ENCODE results near the gene PILRA.

DNA sequence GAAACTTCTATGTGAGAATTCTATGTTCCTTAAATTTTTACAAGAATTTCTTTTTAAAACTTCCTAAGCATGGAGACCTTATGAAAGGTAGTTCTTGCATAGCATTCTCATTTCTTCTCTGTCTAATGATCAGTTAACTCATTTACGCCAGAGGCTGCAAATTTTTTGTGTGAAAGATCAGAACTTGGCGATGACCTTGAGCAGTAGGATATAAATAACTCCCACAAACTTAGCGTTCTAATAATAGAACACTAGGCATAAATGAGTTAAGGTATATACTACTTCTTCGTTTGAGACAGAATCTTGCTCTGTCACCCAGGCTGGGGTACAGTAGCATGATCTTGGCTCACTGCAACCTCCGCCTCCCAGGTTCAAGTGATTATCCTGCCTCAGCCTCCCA is 13.7 kb downstream of the PILRA start:
- TF ChIP-seq EZH2phosphoT487 (IDR thresholded peaks at IDR 0.05; ENCODE audit: unreplicated experiment) = no peak
- no peak for TF ChIP-seq POLR2AphosphoS5 (IDR thresholded peaks at IDR 0.05; ENCODE audit: low read depth)
- TF ChIP-seq, protein P1, sequence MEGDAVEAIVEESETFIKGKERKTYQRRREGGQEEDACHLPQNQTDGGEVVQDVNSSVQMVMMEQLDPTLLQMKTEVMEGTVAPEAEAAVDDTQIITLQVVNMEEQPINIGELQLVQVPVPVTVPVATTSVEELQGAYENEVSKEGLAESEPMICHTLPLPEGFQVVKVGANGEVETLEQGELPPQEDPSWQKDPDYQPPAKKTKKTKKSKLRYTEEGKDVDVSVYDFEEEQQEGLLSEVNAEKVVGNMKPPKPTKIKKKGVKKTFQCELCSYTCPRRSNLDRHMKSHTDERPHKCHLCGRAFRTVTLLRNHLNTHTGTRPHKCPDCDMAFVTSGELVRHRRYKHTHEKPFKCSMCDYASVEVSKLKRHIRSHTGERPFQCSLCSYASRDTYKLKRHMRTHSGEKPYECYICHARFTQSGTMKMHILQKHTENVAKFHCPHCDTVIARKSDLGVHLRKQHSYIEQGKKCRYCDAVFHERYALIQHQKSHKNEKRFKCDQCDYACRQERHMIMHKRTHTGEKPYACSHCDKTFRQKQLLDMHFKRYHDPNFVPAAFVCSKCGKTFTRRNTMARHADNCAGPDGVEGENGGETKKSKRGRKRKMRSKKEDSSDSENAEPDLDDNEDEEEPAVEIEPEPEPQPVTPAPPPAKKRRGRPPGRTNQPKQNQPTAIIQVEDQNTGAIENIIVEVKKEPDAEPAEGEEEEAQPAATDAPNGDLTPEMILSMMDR (conservative IDR thresholded peaks at IDR 0.05; ENCODE audit: low read depth in 2 of 2) = no peak
- no peak for TF ChIP-seq STAT1 (IDR thresholded peaks at IDR 0.05; ENCODE audit: unreplicated experiment)
